Muscle of back (tissue), 11 donors: ENCODE results near the gene CEP95. TPM values are rescaled to one million over a fixed set of nuclear protein-coding genes. Genes with fewer than 3 reads are reported as not detected.
"Not testable (repeated sequence)": the region's sequence is repeated elsewhere in the genome, so short reads cannot be mapped to it uniquely, and the experiment has no call there.

Source experiments
- DNase-seq, 3 donors: peaks; one replicate each; pipeline versions ENCODE4 v3.0.0 to v3.0.0-alpha.2; 2013
- polyA plus RNA-seq, 10 donors: library from polyadenylated mRNA; unstranded; fragments of 120-200 nt; gene quantifications; one replicate each; pipeline ENCODE4 v1.2.1, GENCODE V29; 2013; ENCODE audit not compliant: insufficient read length in 10 of 10

The CEP95 gene
- polyA plus RNA-seq, 10 donors, result 30.2 to 91.3 (median 47.6) TPM

DNA sequence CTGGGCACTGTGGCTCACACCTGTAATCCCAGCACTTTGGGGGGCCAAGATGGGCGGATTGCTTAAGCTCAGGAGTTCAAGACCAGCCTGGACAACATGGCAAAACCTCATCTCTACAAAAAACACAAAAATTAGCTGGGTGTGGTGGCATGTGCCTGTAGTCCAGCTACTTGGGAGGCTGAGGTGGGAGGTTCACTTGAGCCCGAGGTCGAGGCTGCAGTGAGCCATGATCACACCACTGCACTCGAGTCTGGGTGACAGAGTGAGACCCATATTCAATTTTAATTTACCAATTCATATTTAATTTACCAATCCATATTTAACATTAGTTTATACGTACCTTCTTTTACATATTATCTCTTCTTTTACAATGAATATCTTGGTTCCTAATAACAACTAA, 11.5 kb upstream of the CEP95 start:
- DNase-seq, result not testable (repeated sequence)

DNA sequence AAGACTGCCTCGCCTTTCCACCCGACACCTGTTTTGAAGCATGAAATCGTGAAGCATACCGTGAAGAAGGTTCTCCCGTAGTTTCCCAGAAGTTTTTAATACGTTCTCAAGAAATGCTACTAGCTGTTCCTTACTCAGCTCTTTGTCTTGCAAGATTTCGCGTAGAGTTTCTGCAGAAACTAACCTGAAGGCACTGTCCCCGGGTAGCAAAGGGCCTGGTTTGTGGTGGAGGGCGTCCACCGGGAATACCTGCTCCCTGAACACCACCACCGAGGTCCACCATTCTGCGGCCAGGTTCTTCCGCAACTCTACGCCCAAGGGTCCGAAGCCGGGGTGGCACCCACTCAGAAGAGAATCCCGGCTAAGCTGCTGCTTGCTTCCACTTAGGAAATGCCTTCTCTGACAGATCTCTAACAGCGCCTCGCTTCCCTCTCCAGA, 10.4 kb upstream of the CEP95 start:
- no peak for DNase-seq

DNA sequence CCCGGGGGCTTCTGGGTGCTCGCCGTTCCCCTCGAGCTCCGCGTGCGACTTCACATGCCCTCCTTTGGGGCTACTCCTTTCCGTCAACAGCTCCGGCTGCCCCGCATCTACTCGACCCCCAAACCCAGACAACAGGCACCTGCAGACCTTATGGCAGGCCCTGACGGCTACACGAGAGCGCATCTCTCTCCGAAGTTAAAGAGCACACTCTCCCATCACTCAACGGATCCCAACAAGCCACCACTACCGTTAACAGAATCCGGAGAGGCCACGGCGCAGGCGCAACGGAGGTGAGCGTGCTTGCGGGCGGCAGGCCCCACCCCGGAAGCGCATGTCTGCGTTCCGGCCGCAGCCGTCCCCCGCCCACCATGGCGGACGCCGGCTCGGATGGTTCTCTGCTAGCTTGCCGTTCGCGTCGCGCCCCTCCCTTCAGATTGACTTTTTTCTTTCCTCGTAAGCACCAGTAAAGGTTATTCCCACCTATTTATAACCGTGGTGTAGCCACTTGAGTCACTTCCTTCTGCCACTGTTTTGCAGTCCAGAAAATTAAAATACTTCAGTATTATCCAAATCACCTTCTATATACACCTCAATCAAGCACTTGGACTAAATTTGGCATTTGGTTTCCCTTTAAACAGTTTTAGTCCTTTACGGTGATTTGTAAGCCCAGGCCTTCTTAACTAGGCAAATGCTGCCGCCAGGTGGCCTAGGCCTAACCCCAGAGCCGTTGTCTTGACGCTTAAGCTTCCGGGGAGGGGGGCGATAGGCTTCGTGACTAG, 9.8 kb upstream of the CEP95 start, which contains the start of gene POLG2:
Gene POLG2 (minus strand): TSS at position 269 of the 779 bp plus-strand sequence. CDS start 86 bp downstream, at position 183.
- DNase-seq, result peak; percentile 90 to 97 (median 94)

DNA sequence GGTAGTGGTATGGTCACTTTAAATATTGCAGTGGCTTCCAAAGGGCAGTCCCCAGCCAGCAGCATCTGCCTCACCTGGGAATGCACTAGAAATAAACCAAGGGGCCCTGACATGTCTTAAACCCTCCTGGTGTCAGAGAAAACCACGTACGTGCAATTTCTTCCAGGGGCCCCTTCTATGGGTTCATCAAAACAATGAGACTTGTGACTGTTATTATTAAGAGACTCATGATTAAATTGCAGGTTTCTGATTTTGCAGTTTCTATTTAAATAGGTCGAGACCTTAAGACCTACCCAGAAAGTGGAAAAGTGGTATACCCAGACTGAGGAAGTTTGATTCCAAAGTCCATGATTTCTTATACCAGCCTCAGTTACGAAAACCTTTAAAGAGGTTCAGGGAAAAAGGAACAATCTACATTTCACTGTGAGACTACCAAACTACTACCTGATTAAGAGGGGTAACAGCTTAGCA, 9.2 kb upstream of the CEP95 start:
- no peak for DNase-seq

DNA sequence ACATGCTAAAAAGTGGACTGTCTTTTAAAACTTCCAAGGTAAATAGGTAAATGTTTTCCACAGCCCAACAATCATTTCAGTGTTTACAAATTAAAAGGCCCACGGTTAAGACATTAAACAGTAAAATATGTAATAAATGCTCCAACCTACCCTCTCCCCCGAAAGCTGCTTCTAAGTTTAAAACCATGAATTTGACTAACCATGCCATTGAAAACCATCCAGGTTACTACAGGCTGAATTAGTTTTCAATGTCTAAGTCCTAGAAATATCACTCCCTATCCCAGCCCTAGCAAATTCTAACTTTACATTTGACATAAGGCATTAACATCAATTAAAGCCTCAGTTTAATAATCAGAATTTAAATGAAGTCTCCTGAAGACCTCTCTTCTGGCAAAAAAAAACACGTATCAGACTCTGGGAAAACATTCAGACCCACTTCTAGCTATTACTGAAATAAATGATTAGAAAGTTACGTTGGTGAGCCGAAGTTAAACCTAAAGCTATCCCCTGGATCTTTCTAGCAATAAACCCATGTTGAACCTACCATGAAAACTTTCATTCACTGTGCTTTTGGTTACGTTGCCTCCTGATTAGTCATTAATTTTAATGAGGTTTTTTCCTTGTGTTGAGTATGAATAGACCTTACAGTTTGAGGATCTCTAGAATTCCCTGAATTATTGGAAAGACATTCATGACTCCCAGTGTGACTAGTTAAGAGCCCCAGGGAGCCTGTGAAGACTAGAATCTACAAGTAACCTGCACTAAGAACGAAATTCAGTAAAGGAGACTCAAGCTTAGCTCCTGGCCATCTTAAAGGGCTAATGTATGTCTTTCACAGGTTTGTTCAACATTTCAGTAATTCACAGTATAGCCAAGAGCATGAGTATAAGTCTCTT, 8.2 kb upstream of the CEP95 start:
- DNase-seq, result no peak

DNA sequence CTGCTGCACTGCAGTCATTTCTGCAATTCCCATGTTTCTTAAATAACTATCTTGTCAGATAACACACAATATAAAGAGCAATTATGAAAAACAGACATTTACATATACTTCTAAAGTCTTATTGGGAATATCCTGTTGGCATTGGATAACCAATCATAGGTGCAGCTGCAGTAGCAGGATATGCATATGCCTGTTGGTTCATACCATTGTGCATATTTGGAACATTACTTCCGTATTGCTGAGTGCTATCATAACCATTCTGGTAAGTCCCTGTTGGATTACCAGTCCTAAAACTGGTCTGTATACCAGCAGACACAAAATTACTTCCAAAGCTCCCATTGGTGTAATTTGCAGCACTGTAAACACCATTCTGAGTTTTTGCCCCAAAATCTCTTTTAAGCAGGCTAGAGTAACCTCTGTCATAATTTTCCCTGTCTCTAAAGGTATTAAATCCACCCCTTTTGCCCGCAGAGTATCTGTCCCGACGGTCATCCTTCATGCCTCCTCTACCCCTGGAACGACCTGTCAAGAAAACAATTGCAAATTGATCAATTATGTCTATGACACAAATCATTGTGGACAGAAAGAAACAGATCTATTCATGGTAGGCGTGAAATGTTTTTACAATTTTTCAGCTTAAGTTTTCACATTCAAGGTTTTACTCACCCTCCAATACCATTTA, 6.8 kb upstream of the CEP95 start:
- no peak for DNase-seq

DNA sequence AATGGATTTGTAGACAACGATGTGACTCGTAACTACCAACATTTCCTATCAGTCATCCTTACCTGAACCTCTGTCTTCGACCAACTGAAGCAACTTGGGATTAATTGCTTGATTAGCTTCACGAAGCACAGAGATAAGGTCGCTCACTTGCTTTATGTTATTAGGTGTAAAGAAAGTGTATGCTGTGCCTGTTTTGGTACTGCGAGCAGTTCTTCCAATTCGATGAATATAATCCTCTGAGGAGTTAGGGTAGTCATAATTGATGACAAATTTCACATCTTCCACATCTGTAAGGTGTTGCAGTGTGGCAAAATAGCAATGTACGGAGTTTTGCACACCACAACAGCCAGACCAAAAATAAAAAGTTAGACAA, 6.3 kb upstream of the CEP95 start:
- no peak for DNase-seq

DNA sequence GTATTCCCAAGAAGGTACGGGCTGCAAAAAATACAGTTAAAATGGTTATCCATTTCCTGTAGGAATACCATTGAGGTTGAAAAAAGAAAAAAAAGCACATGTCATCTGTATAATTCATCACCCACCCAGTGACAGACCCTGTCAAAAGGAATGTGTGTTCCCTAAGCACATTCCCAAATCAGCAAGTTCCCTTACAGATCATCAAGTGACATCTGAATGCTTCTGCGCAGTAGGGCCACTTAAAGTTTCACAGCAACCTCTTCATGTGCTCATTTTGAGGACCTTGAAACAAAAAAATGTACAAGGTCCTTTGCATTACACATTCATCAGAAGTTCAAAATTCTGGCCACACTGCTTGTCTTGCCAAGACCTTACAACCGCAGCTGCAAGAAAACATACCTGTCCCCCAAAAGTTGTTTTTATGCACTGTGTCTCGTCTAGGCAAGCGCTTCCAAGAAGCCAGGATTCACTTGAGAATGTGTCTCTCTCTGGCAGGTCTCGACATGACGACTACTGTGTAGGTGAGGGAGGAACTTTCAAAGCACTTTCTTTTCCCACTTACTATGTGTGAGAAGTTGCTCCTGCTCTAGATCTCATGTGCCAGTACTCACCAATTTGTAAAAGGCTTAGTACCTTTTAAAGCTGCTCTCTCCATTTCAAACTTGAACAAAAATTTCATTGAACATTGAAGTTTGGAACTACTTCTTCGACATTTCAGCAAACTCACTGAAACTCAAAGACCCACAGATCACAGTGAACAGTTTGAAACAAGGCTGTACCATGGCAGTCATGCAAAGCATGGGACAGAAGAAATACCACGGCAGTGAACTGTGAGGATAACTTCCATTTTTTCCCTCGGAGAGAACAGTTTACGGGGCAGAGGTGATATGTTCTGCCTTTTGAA, 5.7 kb upstream of the CEP95 start:
- DNase-seq, result no peak

DNA sequence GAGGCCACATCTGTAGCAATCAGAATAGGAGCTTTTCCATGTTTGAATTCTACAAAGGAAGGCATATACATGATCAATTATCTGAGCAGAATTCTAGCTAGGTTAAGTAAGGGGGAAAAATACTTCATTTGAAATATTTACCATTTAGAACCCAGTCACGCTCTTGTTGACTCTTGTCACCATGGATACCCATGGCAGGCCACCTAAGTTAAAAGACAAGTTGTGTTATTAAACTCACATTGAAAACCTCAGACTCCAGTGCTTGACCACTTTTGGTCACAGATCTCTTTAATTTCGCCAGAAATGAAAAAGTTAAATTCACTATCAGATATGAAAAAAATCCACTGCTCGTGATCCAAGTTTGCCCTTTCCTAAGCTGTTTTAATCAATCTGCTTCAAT, 4.8 kb upstream of the CEP95 start:
- no peak for DNase-seq

DNA sequence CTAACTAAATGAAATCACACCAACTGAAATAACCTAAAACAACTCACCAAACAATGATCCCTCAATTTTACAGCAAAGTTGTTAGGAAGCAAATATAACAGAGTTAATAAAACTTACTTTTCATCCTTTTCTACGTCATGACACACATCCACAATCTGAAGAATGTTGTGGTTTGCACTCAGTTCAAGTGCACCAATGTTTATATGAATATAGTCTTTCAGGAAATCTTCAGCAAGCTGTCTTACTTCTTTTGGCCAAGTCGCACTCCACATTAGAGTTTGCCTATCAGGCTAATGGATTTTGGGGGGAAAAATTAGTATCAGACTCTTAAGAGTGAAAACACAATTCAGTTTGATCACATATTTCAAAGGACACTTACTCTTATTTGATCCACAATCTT, 4.0 kb upstream of the CEP95 start:
- no peak for DNase-seq

DNA sequence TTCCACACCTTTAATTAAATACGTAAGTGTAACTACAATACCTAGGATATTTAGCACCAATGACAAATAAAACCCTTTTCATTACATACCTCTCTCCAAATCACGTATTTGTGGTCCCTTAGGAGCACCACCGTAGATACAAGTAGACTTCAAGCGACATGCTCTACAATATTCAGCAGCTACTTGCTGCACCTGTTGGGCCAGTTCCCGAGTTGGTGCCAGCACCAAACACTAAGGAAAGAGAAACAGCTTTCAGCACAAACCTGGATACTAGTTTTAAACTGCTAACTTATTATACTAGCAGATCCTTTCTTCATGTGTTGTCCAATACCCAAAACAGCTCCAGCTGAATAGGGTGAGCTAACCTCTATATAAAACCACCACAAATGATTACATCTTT, 3.4 kb upstream of the CEP95 start:
- DNase-seq, result no peak

DNA sequence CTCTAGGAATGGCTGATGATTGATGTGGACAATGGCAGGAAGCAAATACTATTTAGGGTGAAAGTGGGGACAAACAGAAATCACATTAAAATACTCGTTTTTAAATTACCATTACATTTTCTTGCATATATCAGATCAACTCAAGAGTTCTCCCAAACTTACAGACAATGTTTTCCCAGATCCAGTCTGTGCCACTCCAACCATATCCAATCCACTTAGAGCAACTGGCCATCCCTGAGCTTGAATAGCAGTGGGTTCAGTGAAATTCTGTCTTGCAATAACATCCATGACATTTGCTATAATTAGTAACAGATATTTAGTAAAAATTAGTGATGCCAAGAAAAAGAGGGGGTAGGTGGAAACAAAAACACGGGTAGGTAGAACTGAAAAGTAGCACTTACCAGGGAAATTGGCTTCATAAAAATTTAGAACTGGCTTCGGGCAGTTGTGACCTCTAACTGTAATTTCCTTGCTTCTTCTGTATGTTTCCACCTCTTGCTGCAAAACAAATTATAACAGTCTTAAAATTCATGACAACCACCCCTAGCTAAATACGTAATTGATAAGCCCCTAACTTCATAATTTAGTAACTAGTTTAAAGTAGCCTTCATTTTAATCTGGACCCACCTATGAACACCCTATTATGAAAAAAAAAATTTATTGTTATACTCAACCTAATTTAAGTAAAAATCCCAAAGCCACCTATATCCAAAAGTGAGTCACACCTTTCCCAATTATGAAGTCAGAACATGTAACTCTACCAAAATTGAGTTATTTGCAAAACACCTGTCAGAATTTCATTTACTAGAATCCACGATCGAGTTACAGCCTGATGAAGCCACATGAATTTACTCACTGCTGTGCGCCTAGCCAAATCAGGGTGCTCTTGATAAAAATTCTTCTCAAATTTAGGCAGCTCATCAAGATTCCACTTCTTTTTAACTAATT, 2.7 kb upstream of the CEP95 start:
- no peak for DNase-seq

DNA sequence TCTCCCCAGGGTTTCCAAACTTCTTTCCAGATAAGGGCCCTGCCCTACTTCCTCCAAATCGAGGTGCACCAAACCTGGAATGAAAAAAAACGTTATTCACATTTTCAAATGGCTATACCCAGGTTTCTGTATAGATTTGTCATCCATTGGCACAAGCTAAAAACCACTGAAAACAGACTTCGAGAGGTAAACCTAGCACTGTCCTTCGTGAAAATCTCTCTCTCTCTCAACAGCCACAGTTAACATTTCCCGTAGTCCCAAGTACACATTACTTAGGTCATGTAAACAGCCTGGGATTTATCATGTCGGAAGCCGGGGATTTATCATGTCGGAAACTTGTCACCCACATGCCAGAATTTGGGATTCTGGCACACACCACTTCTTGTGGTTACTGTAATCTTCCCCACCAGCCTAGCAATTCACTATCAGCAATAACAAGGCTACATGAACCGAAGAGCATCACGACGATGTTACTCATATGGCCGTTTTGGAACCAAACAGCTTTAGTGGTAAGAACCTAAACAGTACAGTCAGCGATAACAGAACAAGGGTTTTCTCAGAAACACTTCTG, 1.9 kb upstream of the CEP95 start:
- peak in 1 of 3 donors; percentile 46 for DNase-seq

DNA sequence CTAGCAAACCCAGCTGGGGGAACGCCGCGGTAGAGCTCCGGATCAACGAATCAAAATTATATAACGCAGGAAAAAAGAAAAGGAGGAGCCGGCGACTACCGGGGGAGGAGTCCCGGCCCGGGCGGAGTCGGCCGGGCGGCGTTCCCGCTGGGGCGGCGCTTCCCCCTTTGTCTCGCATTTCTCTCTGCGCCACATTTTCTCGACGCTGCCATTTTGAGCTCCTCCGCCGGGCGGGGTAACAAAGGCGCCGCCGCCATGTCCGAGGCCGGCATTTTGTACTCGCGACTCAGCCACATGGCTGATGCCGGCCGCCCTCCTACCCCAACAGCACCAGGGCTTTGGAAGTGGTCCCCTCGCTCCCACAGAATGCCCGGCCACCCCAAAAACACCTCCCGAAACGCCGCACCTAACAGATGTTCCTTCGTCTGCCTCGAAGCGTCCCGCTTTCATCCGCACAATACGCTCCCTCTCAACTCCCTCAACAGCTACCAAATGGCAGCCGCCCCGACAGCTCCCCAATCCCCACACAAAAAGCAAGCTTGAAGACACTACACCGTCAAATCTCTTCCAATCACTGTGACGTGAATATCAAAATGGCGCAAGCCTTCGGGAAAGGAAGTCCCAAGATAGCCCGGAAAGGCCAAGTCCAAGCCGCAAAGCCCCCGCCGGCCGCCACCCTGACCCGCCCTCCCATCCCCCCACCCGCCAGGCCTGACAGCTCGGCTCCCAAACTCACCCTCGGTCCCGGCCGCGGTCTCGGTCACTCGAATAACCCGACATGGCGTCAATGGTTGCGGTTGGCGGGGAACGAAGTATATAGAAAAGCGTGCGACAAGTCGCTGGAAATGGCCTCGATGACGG, 1.2 kb upstream of the CEP95 start:
- DNase-seq, result peak; percentile 93 to 98 (median 97)

DNA sequence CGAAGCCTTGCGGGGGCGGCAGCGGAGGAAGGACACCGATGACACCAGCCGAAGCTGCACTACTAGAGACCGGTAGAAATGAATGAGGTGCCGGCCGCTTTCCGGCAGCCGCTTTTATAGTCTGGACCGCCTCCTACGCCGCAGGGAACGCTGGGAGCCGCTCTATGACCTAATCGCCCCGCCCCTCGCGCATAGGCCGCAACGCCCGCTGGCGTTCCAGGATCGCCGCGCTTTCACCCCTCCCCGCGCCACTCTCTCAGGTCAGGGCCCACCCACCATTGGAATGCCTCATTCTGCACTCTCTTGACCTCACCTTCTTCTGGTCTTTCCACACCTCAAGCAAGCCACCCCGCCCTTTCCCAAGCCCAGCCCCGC, 589 bp upstream of the CEP95 start, which contains the start of gene DDX5:
Gene DDX5 (minus strand): TSS at position 89 of the 375 bp plus-strand sequence. CDS start 170 bp downstream, outside the sequence.
- DNase-seq, result peak; percentile 96 to 99 (median 97)

DNA sequence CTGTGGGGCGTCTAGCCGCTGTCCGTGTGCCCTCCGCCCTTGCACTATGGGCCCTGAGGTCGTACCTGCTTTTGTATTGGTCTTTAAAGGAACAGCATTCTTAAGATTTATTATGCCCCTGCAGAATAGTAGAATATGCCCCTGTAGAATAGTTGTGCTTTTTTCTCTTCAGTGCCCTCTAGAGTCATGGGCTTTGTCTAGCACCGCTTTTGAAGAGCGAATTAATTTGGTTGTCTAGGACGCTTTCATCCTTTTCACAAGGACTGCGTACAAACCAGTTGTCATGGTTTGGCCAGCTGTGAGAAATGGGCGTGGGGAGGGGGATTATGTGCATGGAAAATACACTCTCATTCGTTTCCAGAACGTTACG, 621 bp downstream of the CEP95 start:
- DNase-seq, result peak; percentile 69 to 90 (median 80)

DNA sequence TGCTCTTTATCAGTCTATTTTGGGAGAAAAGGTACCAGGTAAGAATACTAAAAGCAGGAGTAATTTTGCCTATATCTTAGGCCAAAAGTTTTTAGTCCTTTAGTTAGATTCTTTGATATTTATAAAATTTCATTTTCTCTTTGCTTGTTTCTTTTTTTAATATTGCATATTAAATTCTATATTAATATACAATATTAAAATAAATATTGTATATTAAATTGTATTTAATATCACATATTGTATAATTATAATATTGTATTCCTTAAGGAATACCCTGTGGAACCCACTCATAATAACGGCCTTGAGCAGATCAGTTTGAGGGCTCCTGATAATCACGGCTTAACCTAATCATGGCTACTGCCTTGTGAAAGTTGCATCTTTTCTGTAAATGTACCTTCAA, 1.9 kb downstream of the CEP95 start:
- DNase-seq, result no peak

DNA sequence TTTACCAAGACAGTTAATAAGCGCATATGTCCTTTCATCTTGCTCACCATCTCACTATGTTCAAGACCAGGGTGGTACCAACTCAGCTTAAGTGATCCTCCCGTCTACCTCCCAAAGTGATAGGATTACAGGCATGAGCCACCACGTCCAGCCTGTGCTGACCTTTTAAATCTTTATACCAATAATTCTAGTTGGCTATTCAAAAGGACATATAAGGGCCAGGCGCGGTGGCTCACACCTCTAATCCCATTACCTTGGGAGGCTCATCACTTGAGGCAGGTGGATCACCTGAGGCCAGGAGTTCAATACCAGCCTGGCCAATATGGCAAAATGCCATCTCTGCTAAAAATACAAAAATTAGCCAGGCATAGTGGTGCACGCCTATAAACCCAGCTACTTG, 2.4 kb downstream of the CEP95 start:
- DNase-seq, result no peak
